Muscle of back (tissue), 11 donors: Measurements from ENCODE around the gene C20orf204. TPM values are rescaled to one million over a fixed set of nuclear protein-coding genes. Genes with fewer than 3 reads are reported as not detected.
"Not testable (repeated sequence)": the region's sequence is repeated elsewhere in the genome, so short reads cannot be mapped to it uniquely, and the experiment has no call there.

Experiments
- DNase-seq, 3 donors: peaks; one replicate each; pipeline versions ENCODE4 v3.0.0 to v3.0.0-alpha.2; 2013
- polyA plus RNA-seq, 10 donors: library from polyadenylated mRNA; unstranded; fragments of 120-200 nt; gene quantifications; one replicate each; pipeline ENCODE4 v1.2.1, GENCODE V29; 2013; ENCODE audit not compliant: insufficient read length in 10 of 10

Gene C20orf204
- polyA plus RNA-seq, 10 donors, result 0.42 to 1.1 (median 0.66) TPM

DNA sequence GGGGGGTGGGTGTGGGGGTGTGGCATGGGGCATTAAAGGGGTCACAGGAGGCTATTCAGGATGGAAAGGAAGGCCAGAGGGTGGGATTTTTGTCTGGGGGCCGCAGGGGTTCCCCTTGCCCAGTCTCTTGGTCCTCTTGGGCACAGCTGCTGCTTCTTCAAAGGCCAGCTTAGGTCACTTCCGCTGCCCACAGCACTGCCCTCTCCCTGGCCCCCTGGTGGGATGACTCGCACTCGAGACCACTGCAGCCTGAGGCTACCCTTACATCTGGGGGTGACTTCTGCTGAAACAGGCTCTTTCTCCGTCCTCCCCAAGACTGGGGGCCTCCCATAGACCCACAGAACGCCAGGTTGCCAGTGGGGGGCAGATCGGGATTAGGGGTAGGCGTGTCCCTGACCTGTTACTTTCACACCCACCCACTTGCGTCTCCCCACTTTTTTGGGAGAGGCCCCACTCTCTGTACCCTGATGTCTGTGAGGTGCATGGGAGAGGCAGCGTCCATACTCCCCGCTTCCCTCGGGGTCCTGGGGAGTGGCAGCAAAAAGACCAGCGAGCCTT, 46.9 kb downstream of the C20orf204 start:
- DNase-seq, result no peak

DNA sequence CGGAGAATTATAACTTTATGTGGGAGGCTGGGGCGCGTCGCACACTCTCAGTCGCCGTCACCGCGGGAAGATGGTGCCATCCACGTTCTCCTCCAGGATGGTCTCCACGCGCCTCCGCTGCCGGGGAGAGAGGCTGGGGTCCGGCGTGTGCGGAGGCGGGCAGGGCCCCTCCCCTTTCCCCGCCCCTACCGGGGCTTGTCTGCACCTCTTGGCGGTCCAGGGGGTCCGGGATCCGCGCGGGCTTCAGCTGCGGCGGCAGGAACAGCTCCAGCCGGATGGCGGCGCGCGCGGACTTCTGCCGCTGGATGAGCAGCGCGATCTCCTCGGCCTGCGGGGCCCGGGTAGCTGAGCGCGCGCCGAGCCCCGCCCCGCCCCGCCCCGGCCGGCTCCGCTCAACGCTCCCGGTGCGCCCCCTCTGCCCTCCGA, 47.4 kb downstream of the C20orf204 start:
- DNase-seq, result peak; percentile 54 to 88 (median 76)

DNA sequence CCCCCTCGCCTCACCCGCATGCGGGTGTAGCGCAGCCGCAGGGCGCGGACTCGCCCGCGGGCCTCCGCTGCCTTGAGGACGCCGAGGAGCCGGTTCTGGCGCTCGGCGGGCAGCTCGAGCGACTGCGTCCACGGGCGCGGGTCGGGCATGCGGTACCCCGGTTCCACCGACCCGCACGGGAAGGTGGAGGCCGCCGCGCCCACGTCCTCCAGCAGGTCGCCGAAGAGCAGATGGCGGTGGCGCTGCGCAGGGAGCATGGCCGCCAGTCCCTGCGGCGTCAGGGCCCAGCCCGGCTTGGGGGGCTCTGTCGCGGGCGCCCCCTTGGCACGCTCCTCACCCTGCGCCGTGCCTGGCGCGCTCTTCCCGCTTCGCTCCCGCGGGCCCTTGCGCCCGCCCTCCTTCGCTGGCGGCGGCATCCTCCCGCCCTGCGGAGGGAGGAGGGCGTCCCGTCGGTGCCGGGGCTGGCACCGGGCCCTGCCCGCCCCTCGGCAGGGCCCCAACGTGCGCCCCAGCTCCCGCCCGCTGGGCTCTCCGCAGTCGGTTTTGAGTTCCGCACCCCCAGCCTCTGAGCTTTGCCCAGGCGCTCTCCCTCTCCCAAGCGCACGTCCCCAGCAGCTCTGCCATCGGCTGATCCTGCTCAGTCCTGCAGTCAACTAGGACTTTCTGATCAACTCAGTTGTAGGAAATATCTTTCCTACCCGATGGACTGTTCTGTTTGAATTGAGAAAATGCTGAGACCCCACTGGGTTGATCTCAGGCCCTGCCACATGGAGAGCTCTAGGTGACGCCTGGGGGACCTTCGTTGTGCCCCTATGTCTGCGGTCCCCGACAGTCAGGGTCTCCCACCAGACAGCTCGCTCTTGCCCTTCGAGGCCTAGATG, 48.1 kb downstream of the C20orf204 start, which contains the start of gene LKAAEAR1:
LKAAEAR1 (minus strand) TSS at position 595 of the 881 bp plus-strand sequence; CDS start at position 416, 179 bp downstream.
- no peak for DNase-seq

DNA sequence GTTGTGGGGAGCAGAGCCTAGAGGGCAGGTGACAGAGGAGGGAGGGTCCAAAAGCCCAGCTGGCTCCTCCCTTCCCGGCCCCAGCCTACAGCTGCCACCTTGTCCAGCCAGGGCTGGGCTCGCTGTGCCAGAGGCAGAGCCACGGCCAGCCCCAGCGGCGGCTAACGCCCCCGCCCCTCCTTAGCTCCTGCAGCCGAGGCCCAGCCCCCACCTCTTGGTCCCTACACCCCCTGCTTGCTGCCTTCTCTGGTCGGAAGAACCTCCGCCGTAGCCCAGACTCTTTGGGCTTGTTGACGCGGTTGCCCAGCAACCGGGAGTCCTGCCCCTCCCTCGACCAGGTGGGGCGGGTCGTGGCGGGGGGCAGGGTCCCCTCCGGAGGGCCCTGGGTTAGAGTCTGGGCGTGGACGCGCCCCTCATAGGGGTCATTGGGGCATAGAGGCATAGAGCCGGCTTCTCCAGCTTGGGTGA, 48.7 kb downstream of the C20orf204 start:
- DNase-seq, result no peak

DNA sequence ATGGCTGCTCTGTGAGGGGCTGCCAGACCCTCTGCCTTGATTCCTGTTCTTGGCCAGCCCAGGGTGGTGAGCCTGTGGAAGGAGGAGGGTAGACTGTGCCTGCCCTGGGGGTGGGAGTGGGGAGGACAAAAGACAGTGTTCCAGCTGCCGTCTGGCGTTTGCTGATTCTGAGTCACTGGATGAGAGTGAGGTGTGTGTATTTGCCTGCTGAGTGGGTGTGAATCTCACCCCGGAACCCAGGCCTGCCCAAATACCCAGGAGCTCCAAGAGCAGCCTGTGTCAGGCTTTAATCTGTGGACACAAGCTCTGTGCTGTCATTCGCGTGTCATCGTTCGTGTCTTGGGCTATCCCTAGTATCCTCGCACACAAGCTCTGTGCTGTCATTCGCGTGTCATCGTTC, 50.8 kb downstream of the C20orf204 start:
- DNase-seq, result no peak

DNA sequence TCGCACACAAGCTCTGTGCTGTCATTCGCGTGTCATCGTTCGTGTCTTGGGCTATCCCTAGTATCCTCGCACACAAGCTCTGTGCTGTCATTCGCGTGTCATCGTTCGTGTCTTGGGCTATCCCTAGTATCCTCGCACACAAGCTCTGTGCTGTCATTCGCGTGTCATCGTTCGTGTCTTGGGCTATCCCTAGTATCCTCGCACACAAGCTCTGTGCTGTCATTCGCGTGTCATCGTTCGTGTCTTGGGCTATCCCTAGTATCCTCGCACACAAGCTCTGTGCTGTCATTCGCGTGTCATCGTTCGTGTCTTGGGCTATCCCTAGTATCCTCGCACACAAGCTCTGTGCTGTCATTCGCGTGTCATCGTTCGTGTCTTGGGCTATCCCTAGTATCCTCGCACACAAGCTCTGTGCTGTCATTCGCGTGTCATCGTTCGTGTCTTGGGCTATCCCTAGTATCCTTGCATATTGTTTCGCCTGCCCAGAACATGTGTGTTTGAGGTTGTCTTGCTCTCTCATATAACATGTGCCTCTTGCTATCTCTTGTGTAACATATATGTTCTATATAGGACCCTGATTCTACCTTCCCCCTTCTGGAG, 51.3 kb downstream of the C20orf204 start:
- DNase-seq, result not testable (repeated sequence)

- not testable (repeated sequence) for DNase-seq
Measured at GRCh38 chr20:64088586-64088985, 52.6 kb downstream of the C20orf204 start.

Other genes starting within 250 kb of the C20orf204 start
- 10 to 100 TPM; 12.8 to 17.3 (median 14.8) TPM for gene ZBTB46, start 204.9 kb upstream of the C20orf204 start, polyA plus RNA-seq
- gene ABHD16B, start 174.7 kb upstream of the C20orf204 start, polyA plus RNA-seq, result not detected
- 10 to 100 TPM; 65.5 to 85.7 (median 77.4) TPM for gene TPD52L2, start 170.9 kb upstream of the C20orf204 start, polyA plus RNA-seq
- gene DNAJC5, start 141.1 kb upstream of the C20orf204 start, polyA plus RNA-seq, result 10 to 100 TPM; 24.0 to 32.5 (median 29.9) TPM
- gene UCKL1, start 79.8 kb upstream of the C20orf204 start, polyA plus RNA-seq, result 10 to 100 TPM; 28.3 to 58.9 (median 41.3) TPM
- gene ZNF512B, start 66.3 kb upstream of the C20orf204 start, polyA plus RNA-seq, result 10 to 100 TPM; 19.3 to 30.6 (median 23.8) TPM
- 1 to 10 TPM; 2.1 to 4.2 (median 3.0) TPM for gene SAMD10, start 56.5 kb upstream of the C20orf204 start, polyA plus RNA-seq
- 10 to 100 TPM; 45.9 to 58.2 (median 52.8) TPM for gene PRPF6, start 55.0 kb upstream of the C20orf204 start, polyA plus RNA-seq
- gene SOX18, start 13.5 kb downstream of the C20orf204 start, polyA plus RNA-seq, result 10 to 100 TPM in 7 of 10 donors, 1 to 10 TPM in 3; 7.0 to 16.8 (median 10.7) TPM
- 10 to 100 TPM; 38.5 to 50.1 (median 42.5) TPM for gene TCEA2, start 27.0 kb downstream of the C20orf204 start, polyA plus RNA-seq
- 10 to 100 TPM in 1 of 10 donors, 1 to 10 TPM in 9; 4.4 to 10.2 (median 5.6) TPM for gene RGS19, start 43.3 kb downstream of the C20orf204 start, polyA plus RNA-seq
- gene OPRL1, start 43.9 kb downstream of the C20orf204 start, polyA plus RNA-seq, result 1 to 10 TPM in 8 of 10 donors, under 1 TPM in 2; 0.71 to 1.8 (median 1.1) TPM
- gene LKAAEAR1, start 48.2 kb downstream of the C20orf204 start, polyA plus RNA-seq, result under 1 TPM in 3 of 10 donors, not detected in 7; 0.16 to 0.38 (median 0.23) TPM
- gene NPBWR2, start 71.4 kb downstream of the C20orf204 start, polyA plus RNA-seq, result not detected
- under 1 TPM; 0.05 to 0.78 (median 0.11) TPM for gene MYT1, start 128.3 kb downstream of the C20orf204 start, polyA plus RNA-seq
- gene PCMTD2, start 219.6 kb downstream of the C20orf204 start, polyA plus RNA-seq, result 10 to 100 TPM; 44.3 to 89.0 (median 58.3) TPM